GM12878 (cell line): ENCODE results near the gene TUBB1. TPM values are rescaled to one million over a fixed set of nuclear protein-coding genes. Genes with fewer than 3 reads are reported as not detected.

Experiments used
- ATAC-seq: fragments of 200-7000 bp; cut with Tn5 transposase; 3 replicates; pipeline ENCODE4 v1.9.1; 2020; ENCODE audit warnings: mild to moderate bottlenecking, moderate library complexity
- BruUV-seq: library from RNA; stranded (reverse); fragments of 400-500 nt; replicated peaks from 2 replicates; lab custom pipeline; 2021; lab: Mats Ljungman, UMichigan
- CTCF ChIA-PET: fragments of 300-600 bp; sonication (Branson Sonifier 250); formaldehyde crosslinking; extraction: SDS; loops from one replicate; lab custom pipeline; 2021; ENCODE audit warnings: inconsistent platforms; lab: Yijun Ruan, JAX
- POLR2A ChIA-PET: fragments of 350-600 bp; formaldehyde crosslinking; extraction: SDS; loops from one replicate; lab custom pipeline; 2021; ENCODE audit warnings: inconsistent platforms; lab: Charles Lee
- RAD21 ChIA-PET: fragments of 300-600 bp; sonication (Branson Sonifier 250); formaldehyde crosslinking; loops from one replicate; lab custom pipeline; 2023; ENCODE audit warnings: antibody characterized with exemption; ENCODE audit not compliant: unreplicated experiment; lab: Charles Lee
- SMC1A ChIA-PET: fragments of 300-600 bp; sonication (Branson Sonifier 250); formaldehyde crosslinking; loops from one replicate; lab custom pipeline; 2023; ENCODE audit not compliant: unreplicated experiment, uncharacterized antibody; lab: Charles Lee
- DNase-seq: peaks from one replicate; pipeline ENCODE4 v3.0.0-alpha.2; 2011; ENCODE audit warnings: low read depth, low spot score
- FAIRE-seq: peaks from 3 replicates; lab custom pipeline; 2011; peaks lifted over from hg19 to GRCh38; lab: Jason Lieb, UNC
- H2AFZ ChIP-seq: 2 replicates; pipeline ENCODE4 v1.6.0; 2011; ENCODE audit warnings: low read depth, low read length, control low read depth; ENCODE audit not compliant: control insufficient read depth
- H3K27ac ChIP-seq: 2 replicates; pipeline ENCODE4 v1.5.1; 2011; ENCODE audit warnings: control low read depth; ENCODE audit not compliant: control insufficient read depth, insufficient read depth
- H3K27me3 ChIP-seq, 2 experiments: replicated peaks in 1 of 2; 2 replicates each; pipeline versions ENCODE4 v1.6.0 to v1.6.1; 2011; ENCODE audit warnings: low read length in 1 of 2; ENCODE audit not compliant: control insufficient read depth in 2 of 2, insufficient read depth in 2 of 2
- H3K36me3 ChIP-seq, 2 experiments: 2 replicates each; pipeline ENCODE4 v1.5.1; 2011; ENCODE audit warnings: low read length in 1 of 2; ENCODE audit not compliant: control insufficient read depth in 2 of 2, insufficient read depth in 2 of 2
- H3K4me1 ChIP-seq: 2 replicates; pipeline ENCODE4 v1.6.1; 2011; ENCODE audit warnings: mild to moderate bottlenecking, low read length, moderate library complexity, mixed read lengths; ENCODE audit not compliant: control insufficient read depth, insufficient read depth
- H3K4me2 ChIP-seq: 2 replicates; pipeline ENCODE4 v1.6.0; 2011; ENCODE audit warnings: control low read depth; ENCODE audit not compliant: control insufficient read depth, insufficient read depth
- H3K4me3 ChIP-seq: fragments of 200-600 bp; sonication (generic); 2 replicates; pipeline ENCODE4 v1.5.1; 2016
- H3K79me2 ChIP-seq: 2 replicates; pipeline ENCODE4 v1.6.0; 2011; ENCODE audit warnings: low read length; ENCODE audit not compliant: control insufficient read depth, insufficient read depth
- H3K9ac ChIP-seq: 2 replicates; pipeline ENCODE4 v1.8.0; 2011; ENCODE audit warnings: low read length, control low read depth, mixed read lengths; ENCODE audit not compliant: control insufficient read depth, insufficient read depth
- H3K9me3 ChIP-seq: replicated peaks from 3 replicates; pipeline ENCODE4 v1.5.1; 2011; ENCODE audit warnings: mild to moderate bottlenecking, low read length; ENCODE audit not compliant: control insufficient read depth, insufficient read depth
- H4K20me1 ChIP-seq: 2 replicates; pipeline ENCODE4 v1.6.0; 2011; ENCODE audit not compliant: control insufficient read depth, insufficient read depth
- BACH1 ChIP-seq: fragments of 450-650 bp; IDR thresholded peaks from 2 replicates; pipeline ENCODE4 v1.6.1; 2017; ENCODE audit warnings: mild to moderate bottlenecking, borderline replicate concordance
- CHD2 ChIP-seq: IDR thresholded peaks from 2 replicates; pipeline ENCODE4 v1.6.1; 2011; ENCODE audit warnings: low read depth, low read length, improper control_type of control experiment, borderline replicate concordance
- HDGF ChIP-seq: fragments of 450-650 bp; IDR thresholded peaks from 2 replicates; pipeline ENCODE4 v1.6.1; 2016; ENCODE audit warnings: antibody characterized with exemption
- JUND ChIP-seq: IDR thresholded peaks from 2 replicates; pipeline ENCODE4 v1.6.1; 2012; ENCODE audit warnings: low read depth, mild to moderate bottlenecking, low read length, improper control_type of control experiment, moderate library complexity
- LARP7 ChIP-seq: fragments of 450-650 bp; IDR thresholded peaks from 2 replicates; pipeline ENCODE4 v1.6.1; 2017; ENCODE audit warnings: mild to moderate bottlenecking
- MEF2B ChIP-seq: fragments of 450-650 bp; IDR thresholded peaks from 2 replicates; pipeline ENCODE4 v1.6.1; 2018; ENCODE audit warnings: mild to moderate bottlenecking, moderate library complexity; ENCODE audit not compliant: partially characterized antibody, poor library complexity, severe bottlenecking
- MTA3 ChIP-seq: IDR thresholded peaks from 2 replicates; pipeline ENCODE4 v1.6.1; 2012; ENCODE audit warnings: low read length, inconsistent platforms, borderline replicate concordance
- NFXL1 ChIP-seq: fragments of 450-650 bp; IDR thresholded peaks from 2 replicates; pipeline ENCODE4 v1.6.1; 2017; ENCODE audit warnings: antibody characterized with exemption, mild to moderate bottlenecking, borderline replicate concordance
- SMAD1 ChIP-seq: fragments of 450-650 bp; IDR thresholded peaks from 2 replicates; pipeline ENCODE4 v1.6.1; 2018; ENCODE audit warnings: mild to moderate bottlenecking, low read depth; ENCODE audit not compliant: partially characterized antibody
- SREBF2 ChIP-seq: IDR thresholded peaks from 2 replicates; pipeline ENCODE4 v1.6.1; 2012; ENCODE audit warnings: mild to moderate bottlenecking, low read length
- TCF7 ChIP-seq: IDR thresholded peaks from 2 replicates; pipeline ENCODE4 v1.6.1; 2014; ENCODE audit warnings: antibody characterized with exemption, borderline replicate concordance
- WRNIP1 ChIP-seq: IDR thresholded peaks from 2 replicates; pipeline ENCODE4 v1.6.1; 2011; ENCODE audit warnings: low read depth, low read length, improper control_type of control experiment, borderline replicate concordance
- WGBS: methylation state at CpG from one replicate; pipeline ENCODE4 v1.1.6; 2016; ENCODE audit warnings: low lambda C conversion rate; ENCODE audit not compliant: insufficient replicate concordance, insufficient coverage; ENCODE audit errors: missing lambda C conversion rate; 5-methylcytosine and 5-hydroxymethylcytosine counted together
- in situ Hi-C: fragments of 300-500 bp; cut with MboI; formaldehyde crosslinking; loops from 9 replicates; pipeline ENCODE4 v1.14.3; 2018; ENCODE audit warnings: mixed read lengths
- intact Hi-C: fragments of 100-400 bp; cut with micrococcal nuclease; formaldehyde crosslinking; loops from one replicate; pipeline ENCODE4 v1.14.2; 2022; ENCODE audit not compliant: unreplicated experiment
- polyA plus RNA-seq, 11 experiments: library from polyadenylated mRNA; depleted of rRNA in 4 of 11; unstranded in 6 of 11; stranded (reverse) in 5 of 11; fragments of >200 nt; fragmentation: Nextera tagmentation in 4 of 11; fragmentation: Illumina TruSeq in 1 of 11; extraction: Ambion mirVana in 4 of 11; extraction: Trizol in 1 of 11; gene quantifications; 1 replicate in 1 of 11; 2 replicates in 10 of 11; pipeline versions ENCODE4 v1.2.1 to v1.2.3, GENCODE V29; 2011 to 2016; ENCODE audit warnings: inconsistent platforms in 2 of 11, missing spikeins in 2 of 11, low read depth in 1 of 11
- total RNA-seq, 4 experiments: library from RNA; depleted of rRNA in 3 of 4; stranded (reverse); fragments of >200 nt in 3 of 4; fragmentation: Illumina TruSeq in 1 of 4; extraction: Trizol in 1 of 4; gene quantifications; 2 replicates each; pipeline versions ENCODE4 v1.2.1 to v1.2.3, GENCODE V29; 2013 to 2021
- TF ChIP-seq, protein P1 (sequence below): IDR thresholded peaks from 2 replicates; pipeline ENCODE4 v1.6.1; 2011; ENCODE audit warnings: borderline replicate concordance, low read depth, mild to moderate bottlenecking, moderate library complexity, low read length; ENCODE audit not compliant: insufficient read depth, poor library complexity, severe bottlenecking
- TF ChIP-seq, protein P2 (sequence below): fragments of 450-650 bp; IDR thresholded peaks from 2 replicates; pipeline ENCODE4 v1.6.1; 2017; ENCODE audit warnings: mild to moderate bottlenecking, moderate library complexity
- TF ChIP-seq, protein P3 (sequence below): fragments of 450-650 bp; conservative IDR thresholded peaks from 2 replicates; pipeline ENCODE4 v1.6.1; 2017; ENCODE audit warnings: mild to moderate bottlenecking, moderate library complexity

The TUBB1 gene
- total and polyA plus RNA-seq, 10 of the 15 experiments (the other 5 are each of a cell fraction or from before 2014, with no cell fraction given): 0.02 to 0.20 (median 0.06) TPM; not detected in 3

DNA sequence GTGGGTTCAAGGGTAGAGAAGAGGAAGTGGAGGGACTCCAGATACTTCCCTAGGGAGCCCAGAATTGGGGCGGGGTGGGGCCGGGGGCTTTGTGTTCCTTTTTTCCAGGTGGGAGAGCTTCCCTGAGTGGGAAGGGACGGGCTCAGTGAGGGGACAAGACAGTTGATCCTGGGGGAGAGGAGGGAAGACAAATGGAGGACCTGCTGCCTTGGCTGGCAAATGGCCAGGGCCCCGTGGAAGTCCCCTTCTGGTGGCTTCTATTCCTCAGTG lies 14.8 kb upstream of the TUBB1 start:
- Histone ChIP-seq H4K20me1 (0 out of 2 replicates have a peak, but pooled peaks cover 2% of the 10 kb centered on the region), H3K27ac (peak overlapping the region; percentile 95), H3K27me3 (no peaks in the 10 kb centered on the region), H3K4me3 (peak overlapping the region; percentile 92), H3K4me1 (peaks cover 35% of the 10 kb centered on the region), H3K36me3 (peaks cover 18 to 26% of the 10 kb centered on the region in 2 experiments), H3K4me2 (peak overlapping the region; percentile 53), H2AFZ (peak overlapping the region; percentile 6; the same call in 1 of the 2 replicates), H3K79me2 (peaks cover 56% of the 10 kb centered on the region), H3K9ac (peak overlapping the region; percentile 92), H3K9me3 (no peaks in the 10 kb centered on the region)
- 0% methylated on average over 4 of the region's 4 CpGs for WGBS
- no peak for ATAC-seq
- CTCF ChIA-PET: interaction anchor here (1.2 kb wide), 1 partner anchor 24 kb away, joined by 4 read pairs; no protein-coding TSS in a partner anchor
- in situ Hi-C loops: loop anchor here (10.0 kb wide), 2 partner anchors 550 to 1610 kb away; partner anchors contain the start of gene RBM38
- FAIRE-seq: no peak
- DNase-seq: no peak
- BruUV-seq: no TSS peak
- SMC1A ChIA-PET: interaction anchor here (0.9 to 2.0 kb wide), 4 partner anchors 28 to 118 kb away, joined by 3 to 14 read pairs (median 6); no protein-coding TSS in a partner anchor
- intact Hi-C loops: loop anchor here (2.0 kb wide), 2 partner anchors 20 to 114 kb away; no protein-coding TSS in a partner anchor
- TF ChIP-seq NFXL1 (no peak), SMAD1 (peak; percentile 94), CHD2 (no peak), LARP7 (no peak), MEF2B (no peak), HDGF (0 out of 2 replicates have a peak, but pooled peaks have one; percentile 6), WRNIP1 (no peak), MTA3 (no peak), JUND (no peak), TCF7 (no peak), BACH1 (0 out of 2 replicates have a peak, but pooled peaks have one; percentile 61), SREBF2 (no peak)
- TF ChIP-seq, protein P1, sequence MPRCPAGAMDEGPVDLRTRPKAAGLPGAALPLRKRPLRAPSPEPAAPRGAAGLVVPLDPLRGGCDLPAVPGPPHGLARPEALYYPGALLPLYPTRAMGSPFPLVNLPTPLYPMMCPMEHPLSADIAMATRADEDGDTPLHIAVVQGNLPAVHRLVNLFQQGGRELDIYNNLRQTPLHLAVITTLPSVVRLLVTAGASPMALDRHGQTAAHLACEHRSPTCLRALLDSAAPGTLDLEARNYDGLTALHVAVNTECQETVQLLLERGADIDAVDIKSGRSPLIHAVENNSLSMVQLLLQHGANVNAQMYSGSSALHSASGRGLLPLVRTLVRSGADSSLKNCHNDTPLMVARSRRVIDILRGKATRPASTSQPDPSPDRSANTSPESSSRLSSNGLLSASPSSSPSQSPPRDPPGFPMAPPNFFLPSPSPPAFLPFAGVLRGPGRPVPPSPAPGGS: no peak
- TF ChIP-seq, protein P2, sequence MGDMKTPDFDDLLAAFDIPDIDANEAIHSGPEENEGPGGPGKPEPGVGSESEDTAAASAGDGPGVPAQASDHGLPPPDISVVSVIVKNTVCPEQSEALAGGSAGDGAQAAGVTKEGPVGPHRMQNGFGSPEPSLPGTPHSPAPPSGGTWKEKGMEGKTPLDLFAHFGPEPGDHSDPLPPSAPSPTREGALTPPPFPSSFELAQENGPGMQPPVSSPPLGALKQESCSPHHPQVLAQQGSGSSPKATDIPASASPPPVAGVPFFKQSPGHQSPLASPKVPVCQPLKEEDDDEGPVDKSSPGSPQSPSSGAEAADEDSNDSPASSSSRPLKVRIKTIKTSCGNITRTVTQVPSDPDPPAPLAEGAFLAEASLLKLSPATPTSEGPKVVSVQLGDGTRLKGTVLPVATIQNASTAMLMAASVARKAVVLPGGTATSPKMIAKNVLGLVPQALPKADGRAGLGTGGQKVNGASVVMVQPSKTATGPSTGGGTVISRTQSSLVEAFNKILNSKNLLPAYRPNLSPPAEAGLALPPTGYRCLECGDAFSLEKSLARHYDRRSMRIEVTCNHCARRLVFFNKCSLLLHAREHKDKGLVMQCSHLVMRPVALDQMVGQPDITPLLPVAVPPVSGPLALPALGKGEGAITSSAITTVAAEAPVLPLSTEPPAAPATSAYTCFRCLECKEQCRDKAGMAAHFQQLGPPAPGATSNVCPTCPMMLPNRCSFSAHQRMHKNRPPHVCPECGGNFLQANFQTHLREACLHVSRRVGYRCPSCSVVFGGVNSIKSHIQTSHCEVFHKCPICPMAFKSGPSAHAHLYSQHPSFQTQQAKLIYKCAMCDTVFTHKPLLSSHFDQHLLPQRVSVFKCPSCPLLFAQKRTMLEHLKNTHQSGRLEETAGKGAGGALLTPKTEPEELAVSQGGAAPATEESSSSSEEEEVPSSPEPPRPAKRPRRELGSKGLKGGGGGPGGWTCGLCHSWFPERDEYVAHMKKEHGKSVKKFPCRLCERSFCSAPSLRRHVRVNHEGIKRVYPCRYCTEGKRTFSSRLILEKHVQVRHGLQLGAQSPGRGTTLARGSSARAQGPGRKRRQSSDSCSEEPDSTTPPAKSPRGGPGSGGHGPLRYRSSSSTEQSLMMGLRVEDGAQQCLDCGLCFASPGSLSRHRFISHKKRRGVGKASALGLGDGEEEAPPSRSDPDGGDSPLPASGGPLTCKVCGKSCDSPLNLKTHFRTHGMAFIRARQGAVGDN: no peak
- TF ChIP-seq, protein P3, sequence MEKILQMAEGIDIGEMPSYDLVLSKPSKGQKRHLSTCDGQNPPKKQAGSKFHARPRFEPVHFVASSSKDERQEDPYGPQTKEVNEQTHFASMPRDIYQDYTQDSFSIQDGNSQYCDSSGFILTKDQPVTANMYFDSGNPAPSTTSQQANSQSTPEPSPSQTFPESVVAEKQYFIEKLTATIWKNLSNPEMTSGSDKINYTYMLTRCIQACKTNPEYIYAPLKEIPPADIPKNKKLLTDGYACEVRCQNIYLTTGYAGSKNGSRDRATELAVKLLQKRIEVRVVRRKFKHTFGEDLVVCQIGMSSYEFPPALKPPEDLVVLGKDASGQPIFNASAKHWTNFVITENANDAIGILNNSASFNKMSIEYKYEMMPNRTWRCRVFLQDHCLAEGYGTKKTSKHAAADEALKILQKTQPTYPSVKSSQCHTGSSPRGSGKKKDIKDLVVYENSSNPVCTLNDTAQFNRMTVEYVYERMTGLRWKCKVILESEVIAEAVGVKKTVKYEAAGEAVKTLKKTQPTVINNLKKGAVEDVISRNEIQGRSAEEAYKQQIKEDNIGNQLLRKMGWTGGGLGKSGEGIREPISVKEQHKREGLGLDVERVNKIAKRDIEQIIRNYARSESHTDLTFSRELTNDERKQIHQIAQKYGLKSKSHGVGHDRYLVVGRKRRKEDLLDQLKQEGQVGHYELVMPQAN: no peak
- POLR2A ChIA-PET: interaction anchor here (1.2 kb wide), 1 partner anchor 97 kb away, joined by 4 read pairs; no protein-coding TSS in a partner anchor
- RAD21 ChIA-PET: interaction anchor here (1.3 to 2.3 kb wide), 5 partner anchors 26 to 97 kb away, joined by 3 to 11 read pairs (median 3); partner anchors contain the start of gene ATP5F1E
